DOHH2 (cell line): ENCODE results near the gene PLAAT4.

Experiments used
- H3F3A ChIP-seq: fragments of 200-600 bp; sonication (generic), shearing (Covaris generic); 2 replicates; pipeline ENCODE4 v1.6.0; 2016; ENCODE audit warnings: antibody characterized with exemption, mild to moderate bottlenecking; ENCODE audit not compliant: control insufficient read depth, insufficient read depth
- H3K27ac ChIP-seq: fragments of 200-600 bp; sonication (generic); 2 replicates; pipeline ENCODE4 v1.5.1; 2014; ENCODE audit warnings: low read depth, mild to moderate bottlenecking, low read length, moderate library complexity
- H3K27me3 ChIP-seq: fragments of 200-600 bp; sonication (generic); 2 replicates; pipeline ENCODE4 v1.6.1; 2014; ENCODE audit warnings: mild to moderate bottlenecking, low read length, mixed read lengths; ENCODE audit not compliant: control insufficient read depth
- H3K36me3 ChIP-seq: fragments of 200-600 bp; sonication (generic); 2 replicates; pipeline ENCODE4 v1.6.1; 2014; ENCODE audit warnings: mild to moderate bottlenecking, low read length, moderate library complexity, mixed read lengths; ENCODE audit not compliant: control insufficient read depth
- H3K4me1 ChIP-seq: fragments of 200-600 bp; sonication (generic); 2 replicates; pipeline ENCODE4 v1.6.1; 2014; ENCODE audit warnings: mild to moderate bottlenecking, low read length, mixed read lengths; ENCODE audit not compliant: control insufficient read depth
- H3K4me2 ChIP-seq: fragments of 200-600 bp; sonication (generic); 2 replicates; pipeline ENCODE4 v1.6.0; 2014; ENCODE audit warnings: mild to moderate bottlenecking, low read length, moderate library complexity
- H3K4me3 ChIP-seq: fragments of 200-600 bp; sonication (generic); 2 replicates; pipeline ENCODE4 v1.5.1; 2014; ENCODE audit warnings: mild to moderate bottlenecking, low read length, mixed read lengths
- H3K79me2 ChIP-seq: fragments of 200-600 bp; sonication (generic); 2 replicates; pipeline ENCODE4 v1.6.1; 2014; ENCODE audit warnings: mild to moderate bottlenecking, low read length, mixed read lengths; ENCODE audit not compliant: control insufficient read depth
- H3K9me2 ChIP-seq: fragments of 200-600 bp; sonication (generic); replicated peaks from 2 replicates; pipeline ENCODE4 v1.6.1; 2014; ENCODE audit warnings: mild to moderate bottlenecking, low read length, mixed read lengths; ENCODE audit not compliant: control insufficient read depth
- H3K9me3 ChIP-seq: fragments of 200-600 bp; sonication (generic); 2 replicates; pipeline ENCODE4 v1.6.1; 2014; ENCODE audit warnings: antibody characterized with exemption, low read length, mixed read lengths; ENCODE audit not compliant: control insufficient read depth, insufficient read depth
- H4K20me1 ChIP-seq: fragments of 200-600 bp; sonication (generic); 2 replicates; pipeline ENCODE4 v1.6.0; 2014; ENCODE audit warnings: low read depth, mild to moderate bottlenecking, antibody characterized with exemption, low read length, moderate library complexity; ENCODE audit not compliant: control insufficient read depth, insufficient read depth
- EZH2phosphoT487 ChIP-seq: fragments of 200-600 bp; sonication (generic); IDR thresholded peaks from 2 replicates; pipeline ENCODE4 v1.6.1; 2017; ENCODE audit warnings: borderline replicate concordance, mild to moderate bottlenecking, antibody characterized with exemption, low read length, moderate library complexity, mixed read lengths
- TF ChIP-seq, protein P1 (sequence below): fragments of 200-600 bp; sonication (generic); IDR thresholded peaks from one replicate; pipeline ENCODE4 v1.5.1; 2014; ENCODE audit warnings: antibody characterized with exemption, mild to moderate bottlenecking, low read depth, low read length; ENCODE audit not compliant: poor library complexity, severe bottlenecking

The PLAAT4 gene

DNA sequence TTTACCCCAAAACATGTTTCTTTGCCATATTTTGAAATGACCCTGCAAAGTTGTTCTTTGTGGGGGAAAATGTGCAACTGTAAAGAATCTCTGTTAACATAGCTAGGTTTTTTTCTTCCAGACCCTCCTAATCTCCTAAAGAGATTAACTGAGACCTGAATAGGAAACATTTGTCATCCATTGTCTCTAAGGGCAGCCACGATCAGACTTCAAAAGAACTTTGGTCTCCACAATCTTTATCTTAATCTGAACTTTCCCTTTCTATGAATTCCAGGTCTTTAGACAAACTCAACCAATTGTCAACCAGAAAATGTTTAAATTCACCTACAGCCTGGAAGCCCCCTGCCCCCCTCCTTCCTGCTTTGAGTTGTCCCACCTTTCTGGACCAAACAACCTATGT lies 35.4 kb upstream of the PLAAT4 start:
- Histone ChIP-seq H3K27me3 (peaks cover 13% of the 10 kb centered on the region), H3K9me2 (no peaks in the 10 kb centered on the region), H3K79me2 (no peaks in the 10 kb centered on the region), H3K4me1 (no peaks in the 10 kb centered on the region), H3K4me2 (no peak overlapping the region), H3K36me3 (no peaks in the 10 kb centered on the region), H3F3A (no peaks in the 10 kb centered on the region), H3K27ac (no peak overlapping the region), H3K9me3 (peaks cover 11% of the 10 kb centered on the region), H3K4me3 (no peak overlapping the region), H4K20me1 (no peaks in the 10 kb centered on the region)
- TF ChIP-seq, protein P1, sequence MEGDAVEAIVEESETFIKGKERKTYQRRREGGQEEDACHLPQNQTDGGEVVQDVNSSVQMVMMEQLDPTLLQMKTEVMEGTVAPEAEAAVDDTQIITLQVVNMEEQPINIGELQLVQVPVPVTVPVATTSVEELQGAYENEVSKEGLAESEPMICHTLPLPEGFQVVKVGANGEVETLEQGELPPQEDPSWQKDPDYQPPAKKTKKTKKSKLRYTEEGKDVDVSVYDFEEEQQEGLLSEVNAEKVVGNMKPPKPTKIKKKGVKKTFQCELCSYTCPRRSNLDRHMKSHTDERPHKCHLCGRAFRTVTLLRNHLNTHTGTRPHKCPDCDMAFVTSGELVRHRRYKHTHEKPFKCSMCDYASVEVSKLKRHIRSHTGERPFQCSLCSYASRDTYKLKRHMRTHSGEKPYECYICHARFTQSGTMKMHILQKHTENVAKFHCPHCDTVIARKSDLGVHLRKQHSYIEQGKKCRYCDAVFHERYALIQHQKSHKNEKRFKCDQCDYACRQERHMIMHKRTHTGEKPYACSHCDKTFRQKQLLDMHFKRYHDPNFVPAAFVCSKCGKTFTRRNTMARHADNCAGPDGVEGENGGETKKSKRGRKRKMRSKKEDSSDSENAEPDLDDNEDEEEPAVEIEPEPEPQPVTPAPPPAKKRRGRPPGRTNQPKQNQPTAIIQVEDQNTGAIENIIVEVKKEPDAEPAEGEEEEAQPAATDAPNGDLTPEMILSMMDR, result no peak
- TF ChIP-seq EZH2phosphoT487, result no peak

DNA sequence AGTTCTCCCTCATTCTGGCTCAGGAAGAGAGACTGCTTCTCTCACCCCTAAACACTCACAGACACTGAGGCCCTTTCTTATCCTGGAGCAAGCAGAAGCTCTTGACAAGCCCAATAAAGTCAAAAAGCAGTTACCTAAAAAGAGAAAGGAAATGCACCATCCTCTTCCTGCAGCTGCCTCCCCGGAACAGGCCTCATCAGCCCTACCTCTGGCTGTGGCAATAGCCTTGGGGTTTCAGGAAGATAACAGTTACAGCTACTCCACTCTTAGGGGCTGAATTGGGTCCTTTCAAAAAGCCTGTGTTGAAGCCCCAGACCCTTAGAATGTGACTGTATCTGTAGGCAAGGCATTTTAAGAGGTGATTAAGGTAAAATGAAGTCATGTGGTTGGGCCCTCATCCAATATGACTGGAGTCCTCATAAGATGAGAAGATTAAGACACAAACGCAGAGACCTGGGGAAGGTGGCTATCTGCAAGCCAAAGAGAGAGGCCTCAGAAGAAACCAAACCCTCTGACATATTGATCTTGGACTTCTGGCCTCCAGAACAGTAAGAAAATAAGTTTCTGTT lies 34.3 kb upstream of the PLAAT4 start:
- Histone ChIP-seq H3K9me2 (no peaks in the 10 kb centered on the region), H3K27ac (no peak overlapping the region), H3F3A (no peaks in the 10 kb centered on the region), H3K4me3 (no peak overlapping the region), H3K4me2 (no peak overlapping the region), H3K79me2 (no peaks in the 10 kb centered on the region), H3K36me3 (no peaks in the 10 kb centered on the region), H3K4me1 (no peaks in the 10 kb centered on the region), H3K9me3 (peaks cover 11% of the 10 kb centered on the region), H4K20me1 (no peaks in the 10 kb centered on the region), H3K27me3 (peaks cover 10% of the 10 kb centered on the region)
- TF ChIP-seq EZH2phosphoT487, result no peak
- TF ChIP-seq, protein P1, result no peak

DNA sequence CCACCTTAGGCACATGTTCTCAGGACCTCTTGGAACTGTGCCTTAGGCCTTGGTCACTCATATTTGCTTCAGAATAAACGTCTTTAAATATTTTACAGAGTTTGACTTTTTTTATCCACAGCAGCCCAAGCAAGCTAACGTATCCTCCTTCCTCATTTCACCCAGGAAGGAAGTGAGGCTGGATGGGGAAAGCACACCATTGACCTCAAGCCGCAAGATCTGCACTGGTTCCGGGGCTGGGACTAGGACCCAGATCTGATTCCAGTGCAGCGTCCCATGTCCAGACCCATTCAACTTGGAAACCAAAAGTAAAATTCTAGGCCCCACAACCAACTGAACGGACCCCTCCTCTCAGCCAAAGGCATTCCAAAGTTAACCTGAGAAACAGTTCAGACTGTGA lies 33.1 kb upstream of the PLAAT4 start:
- Histone ChIP-seq H3K4me3 (no peak overlapping the region), H3K4me1 (no peaks in the 10 kb centered on the region), H3K4me2 (no peak overlapping the region), H3F3A (no peaks in the 10 kb centered on the region), H3K9me2 (no peaks in the 10 kb centered on the region), H3K9me3 (peaks cover 4% of the 10 kb centered on the region), H3K36me3 (no peaks in the 10 kb centered on the region), H3K27ac (no peak overlapping the region), H4K20me1 (no peaks in the 10 kb centered on the region), H3K27me3 (0 out of 2 replicates have a peak, but pooled peaks cover 3% of the 10 kb centered on the region), H3K79me2 (no peaks in the 10 kb centered on the region)
- TF ChIP-seq EZH2phosphoT487, result no peak
- TF ChIP-seq, protein P1, result no peak
